CD4-positive, alpha-beta T cell treated with Interleukin-15 for 1 hour (primary cell): ENCODE measurements around the gene KBTBD2.
A peak's percentile ranks its signal among the peaks of the same experiment; 100 is the strongest.
"Not testable (repeated sequence)": the region's sequence is repeated elsewhere in the genome, so short reads cannot be mapped to it uniquely, and the experiment has no call there.

ENCODE experiments used
- DNase-seq: peaks from one replicate; pipeline ENCODE4 v3.0.0-alpha.2; 2020

The KBTBD2 gene

DNA sequence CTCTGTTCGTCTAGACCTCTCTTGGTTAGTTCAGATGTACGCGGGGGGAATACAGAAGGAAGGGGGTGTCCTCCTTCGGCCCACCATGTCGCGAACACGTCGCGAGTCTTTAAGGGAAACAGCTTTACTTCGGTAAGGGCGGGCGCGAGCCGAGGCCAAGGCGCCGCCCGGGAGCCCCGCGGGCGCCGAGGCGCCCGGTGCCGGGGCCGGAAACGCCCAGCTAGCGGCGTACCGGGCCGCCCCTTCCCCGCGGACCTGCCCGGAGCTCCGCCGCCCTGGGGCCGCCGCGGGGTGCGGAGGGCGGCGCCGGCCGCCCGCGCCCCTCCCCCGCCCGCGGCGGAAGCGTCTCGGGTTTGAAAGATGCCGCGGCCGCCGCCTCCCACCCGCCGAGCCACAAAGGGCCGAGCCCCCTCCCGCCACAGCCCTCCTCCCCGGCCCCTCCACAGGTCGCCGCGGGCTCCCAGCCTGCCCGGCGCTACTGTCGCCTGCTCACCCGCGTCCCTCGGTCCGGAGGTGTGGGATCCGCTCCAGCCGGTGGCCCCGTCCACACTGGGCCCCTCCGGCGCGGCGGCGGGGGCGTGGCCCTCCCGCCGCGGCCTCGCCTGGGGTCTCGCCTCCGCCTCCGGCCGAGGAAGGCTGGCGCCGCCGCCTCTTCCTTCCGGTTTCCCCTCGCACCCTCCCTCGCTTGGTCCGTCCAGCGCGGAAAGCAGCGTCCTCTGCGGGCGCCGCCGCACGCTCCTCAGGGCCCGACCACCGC, at the start of gene KBTBD2:
TSS of gene KBTBD2 (minus strand) at position 718 of the 757 bp plus-strand sequence. CDS start 12,156 bp downstream, outside the sequence.
- DNase-seq, result peak; percentile 89

DNA sequence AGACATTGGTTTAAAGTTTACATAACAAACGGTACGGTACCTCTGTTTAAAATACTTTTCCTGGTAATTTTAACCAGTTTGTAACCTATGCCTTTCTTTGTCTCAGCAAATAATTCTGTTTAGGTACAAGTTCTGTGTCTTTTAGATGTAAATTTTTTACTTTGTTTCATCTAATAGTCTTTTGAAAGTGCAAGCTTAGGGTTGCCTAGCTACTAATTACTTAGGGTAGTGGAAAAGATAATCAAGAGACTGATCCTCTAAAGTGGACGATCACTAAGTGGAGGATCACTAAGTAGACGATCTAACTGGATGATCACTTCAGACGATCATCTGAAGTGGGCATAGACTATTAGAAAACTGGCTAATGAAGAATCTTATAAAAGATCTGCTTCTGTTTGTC, 49.6 kb upstream of the KBTBD2 start:
- no peak for DNase-seq

DNA sequence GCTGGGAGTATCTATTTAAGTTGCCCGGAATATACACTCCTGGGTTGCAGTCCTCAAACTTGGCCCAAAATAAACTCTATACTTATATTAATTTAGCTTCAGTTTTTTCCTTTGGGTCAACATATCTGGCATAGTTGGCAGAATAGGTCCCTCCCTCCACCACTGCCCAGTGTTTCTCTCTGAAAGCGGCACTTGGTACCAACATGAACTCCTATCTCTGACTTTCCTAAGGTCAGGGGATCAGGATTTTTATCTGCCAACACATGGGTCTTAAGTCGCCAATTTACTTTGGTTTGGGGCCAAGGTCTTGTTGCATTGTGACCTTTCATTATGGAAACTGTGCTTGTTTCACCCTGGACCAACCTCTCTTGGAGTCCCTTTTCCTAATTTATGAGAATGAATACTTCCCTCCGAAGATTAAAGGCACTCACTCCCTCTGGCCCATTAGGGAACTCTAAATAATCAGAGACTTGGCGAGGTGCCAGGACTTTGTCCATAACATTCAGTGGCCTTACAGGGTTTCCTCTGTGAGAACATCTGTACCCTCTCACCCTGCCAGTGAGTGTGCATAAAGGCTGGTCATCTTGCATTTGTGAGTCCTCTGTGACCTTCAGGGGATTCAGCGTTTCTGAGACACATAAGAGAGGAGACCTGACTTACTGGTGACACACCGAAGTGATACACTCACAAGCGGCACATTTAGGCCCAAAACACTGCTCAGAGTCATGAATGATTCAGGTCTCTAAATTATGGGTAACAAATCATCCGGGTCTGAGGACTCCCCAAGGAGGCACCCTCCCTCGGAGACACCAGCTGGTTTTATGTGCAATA, 46.0 kb upstream of the KBTBD2 start:
- no peak for DNase-seq

DNA sequence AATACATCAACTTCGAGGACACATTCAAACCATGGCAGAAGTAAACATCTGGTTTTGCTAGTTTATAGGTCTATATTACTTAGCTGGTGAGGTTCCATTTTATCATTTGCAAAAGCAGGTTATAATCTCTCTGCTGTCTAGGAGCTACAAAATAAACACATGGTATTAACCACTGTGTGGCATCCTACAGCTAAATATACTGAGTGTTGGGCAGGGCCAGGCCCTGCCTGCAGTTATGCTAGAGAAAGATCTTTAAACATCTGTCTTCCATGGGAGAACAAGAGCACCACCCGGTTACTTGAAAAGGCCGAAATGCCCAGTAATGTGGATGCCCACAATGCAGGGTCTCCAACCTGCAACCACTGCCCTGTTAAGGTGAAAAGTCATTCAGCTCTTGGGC, 45.1 kb upstream of the KBTBD2 start:
- DNase-seq, result no peak

DNA sequence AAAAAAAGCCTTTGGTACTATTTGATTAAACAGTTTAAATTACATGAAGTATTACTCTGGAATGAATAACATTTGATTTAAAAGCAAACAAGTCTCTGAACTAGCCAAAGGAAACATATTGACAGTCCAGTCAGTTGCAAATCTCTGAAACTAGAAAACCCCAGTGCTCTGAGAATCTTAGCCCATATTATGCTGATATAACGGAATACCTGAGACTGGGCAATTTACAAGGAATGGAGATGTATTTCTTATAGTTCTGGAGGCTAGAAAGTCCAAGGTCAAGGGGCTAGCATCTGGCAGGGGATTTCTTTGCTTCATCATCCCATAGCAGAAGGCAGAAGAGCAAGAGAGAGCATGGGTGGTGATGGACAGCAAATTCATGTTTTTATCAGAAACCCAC, 44.0 kb upstream of the KBTBD2 start:
- no peak for DNase-seq

DNA sequence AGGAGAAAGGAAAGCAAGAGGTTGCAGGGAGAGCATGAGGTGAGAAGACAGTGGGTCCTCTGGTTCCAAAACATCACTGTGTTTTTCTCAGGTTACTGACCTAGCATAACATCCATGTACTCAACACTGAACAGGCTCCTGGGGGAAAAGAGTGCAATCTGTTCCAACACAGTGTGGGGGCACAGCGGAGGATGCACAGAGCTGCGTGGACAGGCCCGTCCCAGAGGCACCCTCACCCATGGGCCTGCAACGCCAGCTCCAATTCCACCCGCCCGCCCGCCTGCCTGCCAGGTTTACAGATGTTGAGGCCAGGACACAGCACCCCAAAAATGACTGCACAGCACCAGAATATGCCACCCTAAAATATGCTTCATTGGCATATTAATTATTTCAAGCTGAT, 38.8 kb upstream of the KBTBD2 start:
- no peak for DNase-seq

DNA sequence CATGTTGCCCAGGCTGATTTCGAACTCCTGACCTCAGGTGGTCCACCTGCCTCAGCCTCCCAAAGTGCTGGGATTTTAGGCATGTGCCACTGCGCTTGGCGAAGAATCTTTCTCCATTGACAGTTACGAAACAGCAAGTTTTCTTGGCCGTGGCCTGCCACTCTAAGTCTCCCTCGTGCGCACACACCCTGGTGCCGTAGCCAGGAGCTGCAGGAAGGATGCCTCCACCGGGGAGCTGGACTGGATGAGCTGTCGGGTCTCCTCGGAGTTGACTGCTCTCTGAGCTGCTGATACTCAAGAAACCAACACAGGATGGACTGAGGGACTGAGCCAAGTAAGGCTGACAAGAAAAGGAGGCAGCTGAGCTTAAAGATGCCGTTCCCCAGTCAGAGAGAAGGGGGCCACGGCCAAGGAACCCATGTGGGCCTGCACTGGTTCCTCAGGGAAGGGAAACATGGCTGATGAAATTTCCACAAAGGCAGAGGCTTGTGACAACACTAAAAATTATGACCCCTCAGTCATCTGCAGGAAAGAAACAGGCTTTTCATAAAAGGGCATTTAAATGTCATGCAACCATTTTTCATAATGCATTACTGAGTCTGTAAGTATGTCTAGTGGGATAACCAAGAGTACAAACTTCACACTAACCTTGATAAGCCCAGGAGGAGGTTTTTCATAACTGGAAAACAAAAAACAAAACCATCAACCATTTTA, 38.0 kb upstream of the KBTBD2 start:
- DNase-seq, result no peak

DNA sequence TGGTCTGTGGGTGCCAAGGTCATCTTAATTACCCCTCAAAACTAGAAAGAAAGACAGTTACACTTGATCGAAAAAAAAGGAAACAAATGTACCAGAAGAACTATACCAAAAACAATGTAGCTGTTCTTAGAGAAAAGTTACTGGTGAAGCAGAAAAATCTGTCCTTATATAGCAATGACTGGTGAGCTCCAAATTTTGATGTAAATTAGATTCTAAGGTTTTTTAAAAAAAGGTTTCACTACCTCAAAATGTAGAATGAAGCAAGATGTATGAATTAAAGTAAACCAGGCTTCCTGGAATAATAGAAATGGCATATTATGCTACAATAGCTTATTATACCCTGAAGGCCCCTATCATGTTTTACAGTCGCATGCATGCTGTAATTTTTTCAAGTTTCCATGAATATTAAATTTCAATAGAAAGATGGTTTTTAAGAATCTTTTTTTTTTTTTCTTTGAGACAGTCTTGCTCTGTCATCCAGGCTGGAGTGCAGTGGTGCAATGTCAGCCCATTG, 37.3 kb upstream of the KBTBD2 start:
- DNase-seq, result no peak

DNA sequence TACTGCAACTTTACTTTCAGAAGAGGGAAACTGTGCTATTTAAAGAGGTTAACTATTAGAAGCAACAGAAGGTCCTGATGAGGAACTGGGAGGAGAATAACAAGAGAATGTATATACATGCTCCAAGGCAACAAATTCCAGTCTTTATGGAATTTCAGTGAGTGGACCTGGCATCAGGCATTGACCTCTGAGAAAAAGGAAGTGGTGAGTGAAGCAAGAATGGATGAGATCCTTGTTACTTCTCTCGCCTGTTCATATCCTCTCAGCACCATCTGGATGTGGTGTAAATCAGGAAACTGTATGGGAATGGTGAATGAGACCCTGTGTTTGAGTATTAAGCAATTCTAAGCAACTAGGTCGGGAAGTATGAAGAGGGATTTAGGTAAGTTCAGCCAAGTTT, 30.3 kb upstream of the KBTBD2 start:
- DNase-seq, result no peak

DNA sequence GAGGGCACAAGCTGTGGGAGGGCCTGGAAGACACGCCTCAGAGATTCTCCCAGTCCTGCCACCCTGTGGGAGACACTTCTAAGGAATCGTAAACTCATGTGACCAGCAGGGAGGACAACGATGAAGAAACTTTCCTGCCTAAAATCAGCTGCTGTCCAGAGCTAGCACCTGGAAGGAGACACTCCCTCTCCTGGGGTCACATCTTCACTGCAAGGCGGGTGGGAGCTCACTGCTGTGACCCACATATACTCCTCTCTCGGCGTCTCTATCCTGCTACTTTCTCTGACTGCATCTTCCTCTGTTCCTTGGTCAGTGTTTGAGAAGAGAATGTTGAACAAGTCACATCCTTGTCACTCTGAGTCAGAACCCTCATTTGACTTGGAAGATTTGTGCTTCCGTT, 25.4 kb upstream of the KBTBD2 start:
- DNase-seq, result not testable (repeated sequence)

DNA sequence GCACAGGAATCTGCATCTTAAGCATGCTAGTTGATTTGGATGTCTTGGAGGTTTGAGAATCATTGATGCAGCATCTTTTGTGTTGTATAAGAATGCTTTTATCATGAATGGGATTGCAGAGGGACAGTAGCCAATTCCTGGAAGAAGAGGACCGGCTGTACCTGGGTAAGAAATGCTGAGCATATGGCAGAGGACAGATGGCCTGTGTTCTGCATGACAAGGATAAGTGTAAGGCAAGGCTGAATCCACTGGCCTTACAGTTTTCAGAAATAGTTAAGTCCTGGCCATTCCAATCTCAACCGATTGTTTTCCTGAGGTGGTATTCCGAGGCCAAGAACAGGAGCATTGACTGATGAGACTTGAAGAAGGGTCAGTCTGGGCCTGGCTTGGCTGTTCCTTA, 24.4 kb upstream of the KBTBD2 start:
- DNase-seq, result no peak

DNA sequence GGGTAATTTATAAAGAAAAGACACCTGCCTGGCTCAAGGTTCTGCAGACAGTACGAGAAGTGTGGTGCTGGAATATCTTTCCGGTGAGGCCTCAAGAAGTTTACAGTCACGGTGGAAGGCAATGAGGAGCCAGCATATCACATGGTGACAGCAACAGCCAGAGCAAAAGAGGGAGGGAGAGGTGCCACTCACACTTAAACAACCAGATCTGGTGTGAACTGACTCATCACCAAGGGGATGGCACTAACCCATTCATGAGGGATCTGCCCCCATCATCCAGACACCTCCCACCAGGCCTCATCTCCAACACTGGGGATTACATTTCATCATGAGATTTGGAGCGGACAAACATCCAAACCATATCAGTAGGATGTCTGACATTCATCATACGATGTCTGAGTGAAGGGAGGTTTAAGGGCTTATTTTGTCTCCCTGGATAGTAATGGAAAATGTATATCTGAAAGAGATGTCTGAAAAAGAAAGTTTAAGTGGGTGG, 23.5 kb upstream of the KBTBD2 start:
- no peak for DNase-seq

DNA sequence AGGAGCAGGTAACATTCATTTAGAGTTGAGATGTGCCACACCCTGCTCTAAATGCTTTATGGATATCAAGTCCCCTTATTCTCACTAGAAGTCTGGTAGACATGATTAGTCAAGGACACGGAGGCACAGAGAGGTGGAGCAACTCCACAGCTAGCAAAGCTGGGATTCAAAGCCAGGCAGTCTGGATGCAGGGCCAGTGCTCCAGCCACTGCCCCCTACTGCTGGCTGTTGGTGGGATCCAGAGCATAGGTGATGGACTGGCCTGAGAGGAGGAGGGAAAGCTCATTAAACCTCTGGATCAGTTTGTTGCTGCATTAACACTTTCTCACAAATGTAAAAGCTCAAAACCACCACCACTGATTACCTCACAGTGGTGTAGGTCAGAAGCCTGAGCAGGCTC, 22.6 kb upstream of the KBTBD2 start:
- DNase-seq, result no peak

DNA sequence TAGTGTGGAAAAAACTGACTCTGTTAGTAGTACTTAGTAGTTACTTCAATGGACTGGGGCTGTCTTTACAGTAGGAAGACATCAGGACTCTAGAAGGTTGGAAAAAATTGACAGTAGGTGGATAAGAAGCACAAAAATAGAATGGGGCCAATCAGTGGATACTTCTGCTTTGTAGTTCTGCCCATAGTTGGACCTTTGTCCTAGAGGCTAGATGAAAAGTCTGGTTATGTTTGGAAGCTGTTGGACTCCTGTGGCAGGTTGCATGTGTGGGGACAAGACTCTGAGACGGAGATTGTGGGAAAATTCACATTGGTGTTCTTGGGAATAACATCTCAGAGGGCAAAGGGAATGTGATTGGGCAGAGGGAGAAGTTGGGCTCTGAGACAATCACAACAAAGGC, 18.6 kb upstream of the KBTBD2 start:
- DNase-seq, result no peak

DNA sequence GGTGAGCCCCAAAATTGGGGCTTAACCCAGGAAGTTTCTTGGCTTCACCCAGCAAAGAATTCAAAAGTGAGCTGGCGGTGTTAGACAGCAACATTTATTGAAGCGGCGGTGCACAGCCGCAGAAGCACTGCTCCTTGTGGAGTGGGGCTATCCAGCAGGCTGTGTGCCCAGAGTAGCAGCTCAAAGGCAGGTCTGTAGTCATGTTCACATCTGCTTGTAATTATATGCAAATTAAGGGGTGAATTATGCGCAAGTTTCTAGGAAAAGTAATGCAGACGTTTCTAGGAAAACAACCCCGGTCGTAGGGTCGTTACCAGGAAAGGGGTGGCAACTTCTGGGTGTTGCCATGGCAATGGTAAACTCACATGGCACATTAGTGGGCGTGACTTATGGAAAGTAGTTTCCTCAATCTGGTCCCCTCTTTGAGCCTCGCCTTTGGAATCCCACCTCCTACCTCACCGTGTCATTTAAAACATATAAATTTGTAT, 13.7 kb upstream of the KBTBD2 start:
- DNase-seq, result peak; percentile 93

DNA sequence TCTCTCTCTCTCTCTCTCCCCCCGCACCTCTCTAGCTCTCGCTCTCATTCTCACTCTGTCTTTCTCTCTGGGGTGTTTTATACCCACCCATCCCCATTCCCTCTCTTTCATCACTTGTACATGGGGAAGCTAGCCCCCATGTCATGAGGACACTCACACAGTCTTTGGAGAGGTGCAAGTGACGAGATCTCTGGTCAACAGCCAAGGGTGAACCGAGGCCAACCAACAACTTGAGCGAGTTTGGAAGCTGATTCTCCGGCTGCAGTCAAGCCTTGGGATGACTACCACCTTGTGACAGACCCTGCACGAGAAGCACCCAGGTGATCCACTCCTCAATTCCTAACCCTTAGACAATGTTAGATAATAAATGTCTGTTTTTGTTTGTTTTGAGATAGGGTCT, 10.1 kb upstream of the KBTBD2 start:
- no peak for DNase-seq

DNA sequence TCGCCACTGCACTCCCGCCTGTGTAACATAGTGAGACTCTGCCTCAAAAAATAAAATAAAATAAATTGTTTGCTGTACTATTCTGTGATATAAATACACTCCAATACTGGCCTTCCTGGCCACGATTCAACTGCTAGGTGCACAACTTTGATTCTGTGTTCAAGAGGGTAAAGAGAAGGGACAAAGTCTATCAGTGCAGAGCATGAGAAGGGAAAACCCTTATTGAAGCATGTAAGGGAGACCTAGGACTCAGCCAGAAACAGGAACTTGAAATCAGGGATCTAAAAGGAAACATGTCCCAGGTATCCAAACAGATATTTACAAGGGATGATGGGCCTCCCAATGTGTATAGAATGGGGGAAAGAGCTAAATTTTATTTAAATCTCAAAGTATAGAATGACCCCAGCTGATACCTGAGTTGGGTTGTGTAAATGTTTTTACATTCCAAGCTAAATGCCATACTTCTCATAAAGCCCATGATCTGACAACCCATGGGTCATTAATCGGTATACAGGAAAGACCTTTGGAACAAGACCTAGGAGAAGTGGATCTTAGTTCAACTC, 9.0 kb upstream of the KBTBD2 start:
- DNase-seq, result no peak

DNA sequence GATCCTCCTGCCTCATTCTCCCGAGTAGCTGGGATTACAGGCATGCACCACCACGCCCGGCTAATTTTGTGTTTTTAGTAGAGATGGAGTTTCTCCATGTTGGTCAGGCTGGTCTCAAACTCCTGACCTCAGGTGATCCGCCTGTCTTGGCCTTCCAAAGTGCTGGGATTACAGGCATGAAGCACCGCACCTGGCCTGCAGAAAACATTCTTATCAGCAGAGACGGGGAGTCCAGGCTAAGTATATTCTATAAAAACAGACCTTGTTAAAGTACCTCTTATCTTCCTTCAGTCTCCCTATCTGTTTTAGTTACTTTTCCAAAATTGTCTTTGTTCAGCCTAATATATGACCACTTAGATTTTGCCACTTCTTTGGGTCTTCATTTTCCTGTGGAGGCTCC, 5.8 kb upstream of the KBTBD2 start:
- not testable (repeated sequence) for DNase-seq

DNA sequence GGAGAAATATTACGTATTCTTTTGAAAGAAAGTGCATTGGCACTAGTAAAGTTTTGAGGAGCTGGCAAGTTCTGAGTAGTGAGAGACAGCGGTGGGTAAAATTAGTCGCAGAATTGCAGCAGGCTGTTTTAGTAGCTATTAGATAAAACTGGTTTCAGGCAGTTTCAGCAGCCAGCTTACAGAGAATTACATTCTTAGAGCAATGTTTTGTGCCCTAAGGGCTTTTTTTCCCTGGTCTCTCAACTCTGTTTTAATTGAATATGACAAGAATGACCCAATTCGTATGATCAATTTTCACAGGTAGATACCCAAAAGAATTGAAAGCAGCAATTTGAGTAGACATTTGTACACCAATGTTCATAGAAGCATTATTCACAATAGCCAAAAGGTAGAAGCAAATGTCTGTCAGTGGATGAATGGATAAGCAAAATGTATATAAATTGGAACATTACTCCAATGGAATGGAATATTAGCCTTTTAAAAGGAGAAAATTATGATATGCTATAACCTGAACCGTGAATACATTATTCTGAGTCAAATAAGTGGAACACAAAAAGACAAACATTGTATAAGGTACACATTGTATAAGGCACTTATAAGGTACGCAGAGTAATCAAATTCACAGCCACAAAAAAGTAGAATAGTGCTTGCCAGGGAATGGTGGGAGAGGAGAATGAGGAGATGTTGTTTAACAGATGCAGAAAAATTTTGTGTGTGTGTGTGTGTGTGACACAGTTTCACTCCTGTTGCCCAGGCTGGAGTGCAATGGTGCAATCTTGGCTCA, 5.2 kb upstream of the KBTBD2 start:
- no peak for DNase-seq

DNA sequence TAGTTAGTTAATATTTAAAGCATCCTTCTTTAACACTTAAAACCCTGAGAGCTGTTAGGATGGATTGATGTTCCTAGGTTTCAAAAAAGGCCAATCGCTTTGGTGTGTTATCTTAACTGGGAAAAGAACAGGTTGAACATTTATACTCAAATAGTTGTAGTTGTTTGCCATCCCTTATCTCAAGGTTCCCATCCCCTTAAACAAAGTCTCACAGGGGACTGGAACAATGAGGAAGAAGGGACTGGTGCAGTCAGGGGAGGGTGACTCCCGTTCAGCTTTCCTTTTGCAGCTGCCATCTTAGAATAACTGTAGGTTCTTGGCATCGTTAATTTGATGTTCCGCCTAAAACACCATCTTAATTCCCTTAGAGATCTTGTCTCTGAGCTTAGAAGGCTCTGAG, 2.6 kb upstream of the KBTBD2 start:
- no peak for DNase-seq

DNA sequence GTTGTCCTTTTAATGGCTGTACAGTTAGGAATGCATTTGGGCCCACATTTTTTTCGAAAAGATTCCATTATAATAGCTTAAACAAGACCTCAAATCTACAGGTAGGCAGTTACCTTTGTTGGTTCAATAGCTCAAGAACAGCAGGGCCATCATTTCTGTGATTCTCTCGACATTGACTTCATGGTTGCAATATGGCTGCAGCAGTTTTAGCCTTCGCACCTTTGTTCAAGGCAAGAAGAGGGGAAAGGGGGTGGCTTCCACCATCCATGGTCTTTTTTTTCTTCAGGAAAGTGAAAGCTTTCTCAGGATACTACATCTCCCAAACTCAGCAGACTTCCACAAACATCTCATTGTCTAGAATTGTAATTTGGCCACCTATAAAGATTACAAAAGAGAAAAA, 2.2 kb upstream of the KBTBD2 start:
- DNase-seq, result no peak

DNA sequence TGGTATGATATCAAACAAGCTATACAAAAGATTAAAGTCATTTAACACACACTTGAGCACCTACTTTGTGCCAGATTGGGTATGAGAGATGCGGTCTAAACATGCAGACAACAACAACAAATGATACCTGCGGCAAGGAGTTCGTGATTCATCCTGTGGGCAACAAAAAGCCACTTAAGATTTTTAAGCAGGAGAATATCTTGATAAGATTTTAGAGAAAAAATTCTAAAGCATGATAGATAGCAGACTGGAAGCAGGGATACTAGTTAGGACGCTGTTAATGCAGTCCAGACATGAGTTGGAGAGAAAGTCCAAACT, 1.6 kb upstream of the KBTBD2 start:
- DNase-seq, result no peak
